IMR-90 (cell line): ENCODE measurements around the gene NOS2. TPM values are rescaled to one million over a fixed set of nuclear protein-coding genes. Genes with fewer than 3 reads are reported as not detected.

Source experiments
- ATAC-seq: fragments of 200-7000 bp; cut with Tn5 transposase; 2 replicates; pipeline ENCODE4 v1.9.1; 2020; ENCODE audit warnings: low read depth, mild to moderate bottlenecking, moderate library complexity
- Bru-seq: library from RNA; stranded (reverse); fragments of 400-500 nt; gene quantifications from one replicate; lab custom pipeline; 2021; lab: Mats Ljungman, UMichigan
- BruChase-seq, 2 experiments: library from RNA; stranded (reverse); fragments of 400-500 nt; gene quantifications; one replicate each; lab custom pipeline; 2021; lab: Mats Ljungman, UMichigan
- BruUV-seq: library from RNA; stranded (reverse); fragments of 400-500 nt; replicated peaks from 2 replicates; lab custom pipeline; 2021; lab: Mats Ljungman, UMichigan
- CTCF ChIA-PET: fragments of 300-600 bp; formaldehyde crosslinking; extraction: SDS; loops from one replicate; lab custom pipeline; 2021; ENCODE audit warnings: antibody characterized with exemption; lab: Yijun Ruan, JAX
- POLR2A ChIA-PET: fragments of 300-600 bp; sonication (Branson Sonifier 250); formaldehyde crosslinking; loops from one replicate; lab custom pipeline; 2022; ENCODE audit warnings: antibody characterized with exemption; ENCODE audit not compliant: unreplicated experiment; lab: Charles Lee
- DNase-seq: peaks from one replicate; pipeline ENCODE4 v3.0.0; 2013
- H2AFZ ChIP-seq: replicated peaks from 2 replicates; pipeline ENCODE3; 2013; ENCODE audit warnings: low read length, mild to moderate bottlenecking; ENCODE audit not compliant: poor library complexity
- H2AK5ac ChIP-seq: 2 replicates; pipeline ENCODE4 v1.6.1; 2013; ENCODE audit warnings: low read depth, low read length, inconsistent platforms
- H2AK9ac ChIP-seq: replicated peaks from 2 replicates; pipeline ENCODE3; 2013; ENCODE audit warnings: mild to moderate bottlenecking, low read depth, low read length, moderate library complexity; ENCODE audit not compliant: poor library complexity
- H2BK120ac ChIP-seq: 2 replicates; pipeline ENCODE4 v1.6.1; 2013; ENCODE audit warnings: low read depth, low read length, inconsistent platforms
- H2BK15ac ChIP-seq: 3 replicates; pipeline ENCODE4 v1.6.1; 2013; ENCODE audit warnings: low read depth, low read length, inconsistent platforms
- H2BK20ac ChIP-seq: 2 replicates; pipeline ENCODE4 v1.6.1; 2013; ENCODE audit warnings: low read depth, mild to moderate bottlenecking, inconsistent platforms, low read length, moderate library complexity
- H2BK5ac ChIP-seq: 2 replicates; pipeline ENCODE4 v1.6.1; 2013; ENCODE audit warnings: mild to moderate bottlenecking, low read depth, low read length, inconsistent platforms; ENCODE audit not compliant: poor library complexity, severe bottlenecking
- H3K14ac ChIP-seq: replicated peaks from 2 replicates; pipeline ENCODE4 v1.6.1; 2013; ENCODE audit warnings: low read depth, low read length, inconsistent platforms
- H3K18ac ChIP-seq: 2 replicates; pipeline ENCODE4 v1.6.1; 2013; ENCODE audit warnings: low read depth, low read length, control low read depth
- H3K23ac ChIP-seq: 2 replicates; pipeline ENCODE4 v1.6.1; 2013; ENCODE audit warnings: low read depth, low read length, inconsistent platforms
- H3K27ac ChIP-seq: 2 replicates; pipeline ENCODE4 v1.5.1; 2013; ENCODE audit warnings: mild to moderate bottlenecking, control low read depth, low read length; ENCODE audit not compliant: insufficient read depth
- H3K27me3 ChIP-seq: 2 replicates; pipeline ENCODE4 v1.6.1; 2013; ENCODE audit warnings: low read length; ENCODE audit not compliant: control insufficient read depth, insufficient read depth
- H3K36me3 ChIP-seq: 2 replicates; pipeline ENCODE4 v1.6.1; 2013; ENCODE audit warnings: low read length, mixed read lengths; ENCODE audit not compliant: control insufficient read depth, insufficient read depth
- H3K4ac ChIP-seq: 2 replicates; pipeline ENCODE4 v1.6.1; 2013; ENCODE audit warnings: low read depth, low read length, inconsistent platforms
- H3K4me1 ChIP-seq: 2 replicates; pipeline ENCODE4 v1.6.1; 2013; ENCODE audit warnings: low read length, mixed read lengths; ENCODE audit not compliant: control insufficient read depth, insufficient read depth
- H3K4me2 ChIP-seq: 2 replicates; pipeline ENCODE4 v1.6.1; 2013; ENCODE audit warnings: low read depth, mild to moderate bottlenecking, control low read depth, low read length, moderate library complexity
- H3K4me3 ChIP-seq: 2 replicates; pipeline ENCODE4 v1.5.1; 2013; ENCODE audit warnings: low read depth, mild to moderate bottlenecking, control low read depth, low read length, moderate library complexity; ENCODE audit not compliant: insufficient read depth
- H3K56ac ChIP-seq: 2 replicates; pipeline ENCODE4 v1.6.1; 2013; ENCODE audit warnings: low read length, inconsistent platforms; ENCODE audit not compliant: insufficient read depth; ENCODE audit errors: extremely low read depth
- H3K79me1 ChIP-seq, 2 experiments: 2 replicates each; pipeline ENCODE4 v1.6.1; 2013; ENCODE audit warnings: low read length in 2 of 2, inconsistent platforms in 1 of 2, low read depth in 1 of 2
- H3K9ac ChIP-seq: 2 replicates; pipeline ENCODE4 v1.6.1; 2013; ENCODE audit warnings: low read depth, low read length, control low read depth
- H3K9me1 ChIP-seq: 2 replicates; pipeline ENCODE4 v1.6.1; 2013; ENCODE audit warnings: low read length, inconsistent platforms; ENCODE audit not compliant: insufficient read depth
- H3K9me3 ChIP-seq: 2 replicates; pipeline ENCODE4 v1.6.1; 2013; ENCODE audit warnings: low read length; ENCODE audit not compliant: control insufficient read depth, insufficient read depth
- H4K20me1 ChIP-seq: 2 replicates; pipeline ENCODE4 v1.6.1; 2013; ENCODE audit warnings: low read length, inconsistent platforms; ENCODE audit not compliant: insufficient read depth
- H4K5ac ChIP-seq: 2 replicates; pipeline ENCODE4 v1.6.1; 2013; ENCODE audit warnings: mild to moderate bottlenecking, low read depth, low read length, control low read depth
- H4K8ac ChIP-seq, 2 experiments: 2 replicates each; pipeline ENCODE4 v1.6.1; 2013; ENCODE audit warnings: low read depth in 2 of 2, low read length in 2 of 2, control low read depth in 1 of 2, inconsistent platforms in 1 of 2
- H4K91ac ChIP-seq: 2 replicates; pipeline ENCODE4 v1.6.1; 2013; ENCODE audit warnings: low read depth, low read length, inconsistent platforms; ENCODE audit not compliant: insufficient read depth
- BHLHE40 ChIP-seq: fragments of 150-350 bp; IDR thresholded peaks from 2 replicates; pipeline ENCODE4 v1.6.1; 2016; ENCODE audit warnings: mild to moderate bottlenecking, low read depth, low read length
- CEBPB ChIP-seq: IDR thresholded peaks from 2 replicates; pipeline ENCODE4 v1.6.1; 2012; ENCODE audit warnings: low read depth, low read length, improper control_type of control experiment
- CHD1 ChIP-seq: IDR thresholded peaks from 2 replicates; pipeline ENCODE4 v1.6.1; 2012; ENCODE audit warnings: low read depth, low read length, improper control_type of control experiment
- CTCF ChIP-seq: conservative IDR thresholded peaks from 2 replicates; pipeline ENCODE4 v1.5.1; 2012; ENCODE audit warnings: mild to moderate bottlenecking, low read depth, low read length, improper control_type of control experiment
- ELK1 ChIP-seq: fragments of 150-350 bp; IDR thresholded peaks from 2 replicates; pipeline ENCODE4 v1.6.1; 2016; ENCODE audit warnings: low read depth, mild to moderate bottlenecking, low read length, moderate library complexity, borderline replicate concordance
- FOS ChIP-seq: fragments of 150-350 bp; IDR thresholded peaks from 2 replicates; pipeline ENCODE4 v1.6.1; 2016; ENCODE audit warnings: low read depth, low read length
- MAFK ChIP-seq: IDR thresholded peaks from 2 replicates; pipeline ENCODE4 v1.6.1; 2012; ENCODE audit warnings: low read depth, low read length, improper control_type of control experiment
- MAZ ChIP-seq: IDR thresholded peaks from 2 replicates; pipeline ENCODE4 v1.6.1; 2012; ENCODE audit warnings: low read depth, mild to moderate bottlenecking, low read length, improper control_type of control experiment, moderate library complexity, borderline replicate concordance
- MXI1 ChIP-seq: IDR thresholded peaks from 2 replicates; pipeline ENCODE4 v1.6.1; 2012; ENCODE audit warnings: low read depth, mild to moderate bottlenecking, low read length, moderate library complexity, borderline replicate concordance
- NFE2L2 ChIP-seq: fragments of 150-350 bp; IDR thresholded peaks from 2 replicates; pipeline ENCODE4 v1.6.1; 2016; ENCODE audit warnings: low read depth, mild to moderate bottlenecking, low read length
- POLR2A ChIP-seq: IDR thresholded peaks from 2 replicates; pipeline ENCODE4 v1.6.1; 2012; ENCODE audit warnings: mild to moderate bottlenecking, low read depth, low read length
- RAD21 ChIP-seq: IDR thresholded peaks from 2 replicates; pipeline ENCODE4 v1.6.1; 2012; ENCODE audit warnings: low read length, improper control_type of control experiment
- RCOR1 ChIP-seq: IDR thresholded peaks from 2 replicates; pipeline ENCODE4 v1.6.1; 2012; ENCODE audit warnings: mild to moderate bottlenecking, low read length, improper control_type of control experiment; ENCODE audit not compliant: insufficient replicate concordance
- RFX5 ChIP-seq: IDR thresholded peaks from 2 replicates; pipeline ENCODE4 v1.8.0; 2012; ENCODE audit warnings: low read depth, mild to moderate bottlenecking, low read length, moderate library complexity
- SMC3 ChIP-seq: fragments of 150-350 bp; IDR thresholded peaks from 2 replicates; pipeline ENCODE4 v1.6.1; 2016; ENCODE audit warnings: low read depth, mild to moderate bottlenecking, antibody characterized with exemption, low read length, moderate library complexity
- WGBS, 2 experiments: methylation state at CpG; one replicate each; pipeline versions ENCODE4 v1.1.5 to v1.1.7; 2013; ENCODE audit warnings: missing lambda C conversion rate in 2 of 2; ENCODE audit not compliant: insufficient read length in 1 of 2; ENCODE audit errors: extremely low coverage in 2 of 2; 5-methylcytosine and 5-hydroxymethylcytosine counted together
- dilution Hi-C: fragments of 300-500 bp; cut with HindIII; formaldehyde crosslinking; loops from one replicate; pipeline ENCODE4 v1.14.3; 2018; ENCODE audit warnings: low sequenced_read_pairs; ENCODE audit not compliant: unreplicated experiment
- in situ Hi-C: fragments of 300-500 bp; cut with MboI; formaldehyde crosslinking; loops from 3 replicates; pipeline ENCODE4 v1.14.3; 2019; ENCODE audit warnings: low sequenced_read_pairs, inconsistent platforms, mixed read lengths
- intact Hi-C: fragments of 100-400 bp; cut with micrococcal nuclease; formaldehyde crosslinking; loops from 2 replicates; pipeline ENCODE4 v1.10.0; 2022
- long read RNA-seq: library from polyadenylated mRNA; unstranded; transcript quantifications from one replicate; pipeline ENCODE4 v2.0.0, GENCODE V29; 2021; ENCODE audit not compliant: unreplicated experiment
- polyA plus RNA-seq, 3 experiments: library from polyadenylated mRNA; depleted of rRNA; stranded (reverse); fragments of >200 nt; gene quantifications; 2 replicates each; pipeline ENCODE4 v1.2.3, GENCODE V29; 2012; ENCODE audit warnings: low replicate concordance in 1 of 3
- total RNA-seq: library from RNA; depleted of rRNA; stranded (reverse); fragments of >200 nt; gene quantifications from 2 replicates; pipeline ENCODE4 v1.2.3, GENCODE V29; 2012; rRNA removed

NOS2 gene
- total RNA-seq, result under 0.01 TPM in 1 of 2 replicates, not detected in the other
- polyA plus RNA-seq (2012; rRNA removed), result 0.03 TPM in 1 of 2 replicates, not detected in the other
- polyA plus RNA-seq (2012; cell fraction: cytosol; rRNA removed), result 0.01 TPM in 1 of 2 replicates, not detected in the other
- polyA plus RNA-seq (2012; cell fraction: nucleus; rRNA removed; ENCODE audit: low replicate concordance), result 0.03 TPM in 1 of 2 replicates, not detected in the other
- percentile 3 among the genes with signal in this experiment for Bru-seq, nascent RNA
- BruChase-seq, experiment 1, labeled RNA remaining after a 6-hour chase, result percentile 9 among the genes with signal in this experiment
- percentile 4 among the genes with signal in this experiment for BruChase-seq, experiment 2, labeled RNA remaining after a 2-hour chase
- long read RNA-seq, result 0 reads

GRCh38 chr17:27800522-27800921 lies at the start of gene NOS2:
TSS of gene NOS2 (minus strand) at chr17:27800529. CDS start at chr17:27798809, 1,720 bp downstream.
- Histone ChIP-seq H3K14ac (no peak within 1 kb of the TSS), H4K91ac (no peak within 1 kb of the TSS), H3K27me3 (peaks cover 37% of the 10 kb centered on the region), H2AK5ac (no peak within 1 kb of the TSS), H4K20me1 (no peaks in the 10 kb centered on the region), H3K9me1 (no peaks in the 10 kb centered on the region), H3K4me1 (no peaks in the 10 kb centered on the region), H3K9me3 (no peaks in the 10 kb centered on the region), H4K8ac (no peak within 1 kb of the TSS), H2BK120ac (no peak within 1 kb of the TSS), H3K4ac (no peak within 1 kb of the TSS), H3K4me3 (no peak within 1 kb of the TSS), H3K4me2 (no peak within 1 kb of the TSS), H3K56ac (no peak within 1 kb of the TSS), H4K5ac (no peak within 1 kb of the TSS), H3K18ac (no peak within 1 kb of the TSS), H3K9ac (no peak within 1 kb of the TSS), H2AK9ac (no peak within 1 kb of the TSS), H2BK5ac (no peak within 1 kb of the TSS), H3K79me1 (no peaks in the 10 kb centered on the region), H2BK20ac (no peak within 1 kb of the TSS), H3K27ac (no peak within 1 kb of the TSS), H3K23ac (no peak within 1 kb of the TSS), H3K36me3 (no peaks in the 10 kb centered on the region), H2BK15ac (no peak within 1 kb of the TSS), H2AFZ (no peak within 1 kb of the TSS)
- in situ Hi-C loops, result loop anchor here (10.0 kb wide), 2 partner anchors 84 to 444 kb away; no protein-coding TSS in a partner anchor
- no peak for ATAC-seq
- BruUV-seq, result no TSS peak
- dilution Hi-C loops, result no loop called here
- CTCF ChIA-PET, result interaction anchor here (0.7 kb wide), 1 partner anchor 145 kb away, joined by 5 read pairs; no protein-coding TSS in a partner anchor
- POLR2A ChIA-PET, result no interaction called here
- no CpG with 5 or more reads among the region's 1 CpG for WGBS, 2 experiments
- no peak for DNase-seq
- intact Hi-C loops, result loop anchor here (10.0 kb wide), 2 partner anchors 344 to 524 kb away; no protein-coding TSS in a partner anchor
- TF ChIP-seq ELK1 (no peak), CEBPB (no peak), BHLHE40 (no peak), FOS (no peak), SMC3 (no peak), MXI1 (no peak), MAFK (no peak), CHD1 (no peak), RAD21 (no peak), CTCF (no peak), RCOR1 (no peak), RFX5 (no peak), NFE2L2 (no peak), POLR2A (no peak), MAZ (no peak)
